Mesenchymal stem cell (in vitro differentiated cells and primary cell): ENCODE data around the gene INPP5D.

Experiments used
- DNase-seq: peaks from one replicate; pipeline ENCODE4 v3.0.0-alpha.2; 2013
- H2AFZ ChIP-seq: one replicate; pipeline ENCODE4 v1.6.1; 2013; ENCODE audit warnings: low read depth, mild to moderate bottlenecking, control low read depth, inconsistent platforms, low read length, moderate library complexity
- H2AK5ac ChIP-seq: 2 replicates; pipeline ENCODE4 v1.6.1; 2013; ENCODE audit warnings: low read length, moderate library complexity, mild to moderate bottlenecking, inconsistent platforms; ENCODE audit not compliant: severe bottlenecking
- H2BK120ac ChIP-seq: one replicate; pipeline ENCODE4 v1.6.1; 2013; ENCODE audit warnings: low read depth, mild to moderate bottlenecking, inconsistent platforms, low read length, moderate library complexity
- H2BK12ac ChIP-seq, 2 experiments: one replicate each; pipeline ENCODE4 v1.6.1; 2013; ENCODE audit warnings: inconsistent platforms in 2 of 2, low read length in 2 of 2, mild to moderate bottlenecking in 2 of 2, moderate library complexity in 2 of 2, control low read depth in 1 of 2
- H2BK15ac ChIP-seq: one replicate; pipeline ENCODE4 v1.6.1; 2013; ENCODE audit warnings: mild to moderate bottlenecking, low read depth, inconsistent platforms; ENCODE audit not compliant: poor library complexity, severe bottlenecking
- H2BK5ac ChIP-seq: 2 replicates; pipeline ENCODE4 v1.6.1; 2013; ENCODE audit warnings: low read depth, mild to moderate bottlenecking, low read length, control low read depth, inconsistent platforms; ENCODE audit not compliant: poor library complexity, severe bottlenecking
- H3K14ac ChIP-seq, 2 experiments: one replicate each; pipeline ENCODE4 v1.6.1; 2013; ENCODE audit warnings: inconsistent platforms in 2 of 2, low read length in 2 of 2, control low read depth in 1 of 2, mild to moderate bottlenecking in 1 of 2, moderate library complexity in 1 of 2
- H3K18ac ChIP-seq, 2 experiments: one replicate each; pipeline ENCODE4 v1.6.1; 2013; ENCODE audit warnings: inconsistent platforms in 2 of 2, low read length in 2 of 2, control low read depth in 1 of 2, low read depth in 1 of 2, mild to moderate bottlenecking in 1 of 2
- H3K23ac ChIP-seq, 2 experiments: one replicate each; pipeline ENCODE4 v1.6.1; 2013; ENCODE audit warnings: inconsistent platforms in 2 of 2, low read length in 2 of 2, mild to moderate bottlenecking in 2 of 2, moderate library complexity in 2 of 2, control low read depth in 1 of 2
- H3K27ac ChIP-seq: 2 replicates; pipeline ENCODE4 v1.5.1; 2013; ENCODE audit warnings: mild to moderate bottlenecking, moderate library complexity, low read length, control low read depth, inconsistent platforms; ENCODE audit not compliant: poor library complexity, severe bottlenecking
- H3K27me3 ChIP-seq, 2 experiments: 2 replicates each; pipeline versions ENCODE4 v1.6.1 to v1.7.0; 2013; ENCODE audit warnings: low read length in 2 of 2, mild to moderate bottlenecking in 2 of 2, moderate library complexity in 2 of 2, control low read depth in 1 of 2, inconsistent platforms in 1 of 2; ENCODE audit not compliant: control insufficient read depth in 1 of 2, insufficient read depth in 1 of 2
- H3K36me3 ChIP-seq, 2 experiments: 2 replicates each; pipeline versions ENCODE4 v1.6.1 to v1.7.0; 2013; ENCODE audit warnings: low read length in 2 of 2, control low read depth in 1 of 2, inconsistent platforms in 1 of 2, low read depth in 1 of 2, mild to moderate bottlenecking in 1 of 2; ENCODE audit not compliant: insufficient read depth in 2 of 2, control insufficient read depth in 1 of 2
- H3K4ac ChIP-seq, 2 experiments: one replicate each; pipeline ENCODE4 v1.6.1; 2013; ENCODE audit warnings: inconsistent platforms in 2 of 2, low read length in 2 of 2, mild to moderate bottlenecking in 2 of 2, moderate library complexity in 2 of 2, control low read depth in 1 of 2, low read depth in 1 of 2
- H3K4me1 ChIP-seq: 2 replicates; pipeline ENCODE4 v1.6.1; 2013; ENCODE audit warnings: low read depth, low read length, control low read depth; ENCODE audit not compliant: control insufficient read depth, insufficient read depth
- H3K4me2 ChIP-seq: 2 replicates; pipeline ENCODE4 v1.6.1; 2013; ENCODE audit warnings: low read length, mild to moderate bottlenecking, inconsistent platforms; ENCODE audit not compliant: poor library complexity, severe bottlenecking
- H3K4me3 ChIP-seq, 2 experiments: 2 replicates each; pipeline versions ENCODE4 v1.5.1 to v1.7.0; 2013; ENCODE audit warnings: low read length in 2 of 2, mild to moderate bottlenecking in 2 of 2, control low read depth in 1 of 2, low read depth in 1 of 2; ENCODE audit not compliant: insufficient read depth in 1 of 2
- H3K79me1 ChIP-seq: replicated peaks from 2 replicates; pipeline ENCODE4 v1.6.1; 2013; ENCODE audit warnings: mild to moderate bottlenecking, control low read depth, low read length, inconsistent platforms; ENCODE audit not compliant: poor library complexity, severe bottlenecking
- H3K9ac ChIP-seq: 2 replicates; pipeline ENCODE4 v1.7.0; 2013; ENCODE audit warnings: mild to moderate bottlenecking, low read length, moderate library complexity
- H3K9me3 ChIP-seq: 2 replicates; pipeline ENCODE4 v1.7.0; 2013; ENCODE audit warnings: mild to moderate bottlenecking, low read length; ENCODE audit not compliant: control insufficient read depth
- H4K8ac ChIP-seq: one replicate; pipeline ENCODE4 v1.6.1; 2013; ENCODE audit warnings: inconsistent platforms, mild to moderate bottlenecking, low read length, moderate library complexity
- H4K91ac ChIP-seq: one replicate; pipeline ENCODE4 v1.6.1; 2013; ENCODE audit warnings: mild to moderate bottlenecking, low read length, inconsistent platforms
- WGBS: methylation state at CpG from one replicate; pipeline ENCODE4 v1.1.7; 2013; ENCODE audit warnings: mixed read lengths; 5-methylcytosine and 5-hydroxymethylcytosine counted together

The INPP5D gene

GRCh38 chr2:233141901-233142300, 81.8 kb downstream of the INPP5D start:
- no peak overlapping the region for H3K4ac ChIP-seq
- H3K4me3 ChIP-seq: no peak overlapping the region
- H3K14ac ChIP-seq: no peak overlapping the region
- H4K91ac ChIP-seq: no peak overlapping the region
- no peak overlapping the region for H3K18ac ChIP-seq
- H2BK5ac ChIP-seq: no peak overlapping the region
- no peaks in the 10 kb centered on the region for H3K9me3 ChIP-seq
- no peak overlapping the region for H3K27ac ChIP-seq
- no peak overlapping the region for H2BK15ac ChIP-seq
- 35% methylated on average over 4 of the region's 4 CpGs for WGBS
- H3K4me2 ChIP-seq: no peak overlapping the region
- no peak overlapping the region for H2BK120ac ChIP-seq
- peaks cover 15 to 53% of the 10 kb centered on the region in 2 experiments for H3K27me3 ChIP-seq
- no peak overlapping the region for H4K8ac ChIP-seq
- no peak overlapping the region for H2AK5ac ChIP-seq
- no peak overlapping the region for H2AFZ ChIP-seq
- H3K4me1 ChIP-seq: no peaks in the 10 kb centered on the region
- no peak overlapping the region for H2BK12ac ChIP-seq
- H3K9ac ChIP-seq: no peak overlapping the region
- DNase-seq: no peak
- no peak overlapping the region for H3K23ac ChIP-seq
- H3K79me1 ChIP-seq: no peaks in the 10 kb centered on the region
- peaks cover 0 to 3% of the 10 kb centered on the region in 2 experiments for H3K36me3 ChIP-seq

GRCh38 chr2:233142355-233142897, 82.3 kb downstream of the INPP5D start:
- no peak overlapping the region for H3K9ac ChIP-seq
- 75% methylated on average over 4 of the region's 6 CpGs for WGBS
- H2AK5ac ChIP-seq: no peak overlapping the region
- no peak for DNase-seq
- H3K27ac ChIP-seq: no peak overlapping the region
- H3K27me3 ChIP-seq: peaks cover 15 to 57% of the 10 kb centered on the region in 2 experiments
- H3K23ac ChIP-seq: no peak overlapping the region
- H3K36me3 ChIP-seq: peaks cover 0 to 3% of the 10 kb centered on the region in 2 experiments
- H4K91ac ChIP-seq: no peak overlapping the region
- no peaks in the 10 kb centered on the region for H3K4me1 ChIP-seq
- H3K79me1 ChIP-seq: no peaks in the 10 kb centered on the region
- H3K4me3 ChIP-seq: no peak overlapping the region
- H2BK5ac ChIP-seq: no peak overlapping the region
- no peaks in the 10 kb centered on the region for H3K9me3 ChIP-seq
- H3K18ac ChIP-seq: no peak overlapping the region
- H4K8ac ChIP-seq: no peak overlapping the region
- no peak overlapping the region for H2BK12ac ChIP-seq
- no peak overlapping the region for H2BK15ac ChIP-seq
- no peak overlapping the region for H3K4me2 ChIP-seq
- no peak overlapping the region for H2BK120ac ChIP-seq
- H3K4ac ChIP-seq: no peak overlapping the region
- H3K14ac ChIP-seq: no peak overlapping the region
- no peak overlapping the region for H2AFZ ChIP-seq

- WGBS: 86% methylated on average over 3 of the region's 3 CpGs
Measured at GRCh38 chr2:233143700-233144331, 83.7 kb downstream of the INPP5D start.

GRCh38 chr2:233145726-233146125, 85.6 kb downstream of the INPP5D start:
- no peak overlapping the region for H3K14ac ChIP-seq

More at GRCh38 chr2:233143700-233144331, 83.7 kb downstream of the INPP5D start:
- H3K27me3 ChIP-seq: peaks cover 15 to 66% of the 10 kb centered on the region in 2 experiments
- H2AFZ ChIP-seq: no peak overlapping the region
- H3K4me2 ChIP-seq: no peak overlapping the region
- H4K91ac ChIP-seq: no peak overlapping the region
- peaks cover 0 to 3% of the 10 kb centered on the region in 2 experiments for H3K36me3 ChIP-seq
- H3K4me1 ChIP-seq: no peaks in the 10 kb centered on the region
- no peak for DNase-seq
- H2BK5ac ChIP-seq: no peak overlapping the region
- H3K4me3 ChIP-seq: no peak overlapping the region
- no peaks in the 10 kb centered on the region for H3K79me1 ChIP-seq
- no peak overlapping the region for H2BK120ac ChIP-seq
- no peak overlapping the region for H3K27ac ChIP-seq
- no peak overlapping the region for H2BK12ac ChIP-seq
- H3K9me3 ChIP-seq: no peaks in the 10 kb centered on the region
- H3K14ac ChIP-seq: no peak overlapping the region
- no peak overlapping the region for H2AK5ac ChIP-seq
- no peak overlapping the region for H2BK15ac ChIP-seq
- no peak overlapping the region for H3K23ac ChIP-seq
- H4K8ac ChIP-seq: no peak overlapping the region
- no peak overlapping the region for H3K18ac ChIP-seq
- H3K4ac ChIP-seq: no peak overlapping the region
- no peak overlapping the region for H3K9ac ChIP-seq

More at GRCh38 chr2:233145726-233146125, 85.6 kb downstream of the INPP5D start:
- Histone ChIP-seq H4K8ac (no peak overlapping the region), H2BK15ac (no peak overlapping the region), H3K4me3 (no peak overlapping the region), H2BK120ac (no peak overlapping the region), H3K4me2 (no peak overlapping the region), H2AK5ac (no peak overlapping the region), H3K9me3 (peaks cover 4% of the 10 kb centered on the region), H4K91ac (no peak overlapping the region), H3K36me3 (peaks cover 0 to 3% of the 10 kb centered on the region in 2 experiments), H3K27me3 (peaks cover 19 to 60% of the 10 kb centered on the region in 2 experiments), H3K18ac (no peak overlapping the region), H3K79me1 (no peaks in the 10 kb centered on the region), H3K23ac (no peak overlapping the region), H3K27ac (no peak overlapping the region), H3K9ac (no peak overlapping the region), H2BK5ac (no peak overlapping the region), H3K4me1 (no peaks in the 10 kb centered on the region), H2BK12ac (no peak overlapping the region), H2AFZ (no peak overlapping the region), H3K4ac (no peak overlapping the region)
- 79% methylated on average over 8 of the region's 8 CpGs for WGBS
- no peak for DNase-seq
